Astrocyte (in vitro differentiated cells and primary cell): ENCODE data around the gene SLC52A3.

ENCODE experiments used
- EZH2 ChIP-seq: IDR thresholded peaks from 2 replicates; pipeline ENCODE4 v1.6.1; 2012; ENCODE audit warnings: mild to moderate bottlenecking, low read length, inconsistent platforms; ENCODE audit not compliant: insufficient read depth
- TF ChIP-seq, protein P1 (sequence below): IDR thresholded peaks from 2 replicates; pipeline ENCODE4 v1.5.1; 2011; ENCODE audit warnings: low read depth, mild to moderate bottlenecking, inconsistent platforms, low read length, moderate library complexity; ENCODE audit not compliant: insufficient read depth

GRCh38 chr20:753897-754635 lies 14.2 kb downstream of the SLC52A3 start:
- TF ChIP-seq, protein P1, sequence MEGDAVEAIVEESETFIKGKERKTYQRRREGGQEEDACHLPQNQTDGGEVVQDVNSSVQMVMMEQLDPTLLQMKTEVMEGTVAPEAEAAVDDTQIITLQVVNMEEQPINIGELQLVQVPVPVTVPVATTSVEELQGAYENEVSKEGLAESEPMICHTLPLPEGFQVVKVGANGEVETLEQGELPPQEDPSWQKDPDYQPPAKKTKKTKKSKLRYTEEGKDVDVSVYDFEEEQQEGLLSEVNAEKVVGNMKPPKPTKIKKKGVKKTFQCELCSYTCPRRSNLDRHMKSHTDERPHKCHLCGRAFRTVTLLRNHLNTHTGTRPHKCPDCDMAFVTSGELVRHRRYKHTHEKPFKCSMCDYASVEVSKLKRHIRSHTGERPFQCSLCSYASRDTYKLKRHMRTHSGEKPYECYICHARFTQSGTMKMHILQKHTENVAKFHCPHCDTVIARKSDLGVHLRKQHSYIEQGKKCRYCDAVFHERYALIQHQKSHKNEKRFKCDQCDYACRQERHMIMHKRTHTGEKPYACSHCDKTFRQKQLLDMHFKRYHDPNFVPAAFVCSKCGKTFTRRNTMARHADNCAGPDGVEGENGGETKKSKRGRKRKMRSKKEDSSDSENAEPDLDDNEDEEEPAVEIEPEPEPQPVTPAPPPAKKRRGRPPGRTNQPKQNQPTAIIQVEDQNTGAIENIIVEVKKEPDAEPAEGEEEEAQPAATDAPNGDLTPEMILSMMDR: no peak
- no peak for TF ChIP-seq EZH2
